ENCODE measurements around the gene PIPOX. TPM values are rescaled to one million over a fixed set of nuclear protein-coding genes. Genes with fewer than 3 reads are reported as not detected.

Gene PIPOX
- total and polyA plus RNA-seq, 2 donors (not counting 3 experiments of a cell fraction or from before 2014, with no cell fraction given), result 0.62 to 2.5 TPM

- Histone ChIP-seq H3K27me3 (ENCODE audit: control insufficient read depth in 2 of 2, insufficient read depth in 2 of 2, low read length in 2 of 2) (peaks cover 32 to 41% of the 10 kb centered on the region in 2 experiments), H3K4me3 (replicated peaks in 1 of 3; ENCODE audit: insufficient read depth in 1 of 3, low read depth in 1 of 3, low read length in 3 of 3) (no peak overlapping the region), H3K9ac (replicated peaks; ENCODE audit: extremely low read depth, insufficient read depth, low read length) (no peak overlapping the region), H3K36me3 (ENCODE audit: control insufficient read depth in 2 of 2, extremely low read depth in 1 of 2, insufficient read depth in 2 of 2, low read length in 2 of 2) (no peaks in the 10 kb centered on the region), H3K4me1 (ENCODE audit: control insufficient read depth, extremely low read depth, insufficient read depth, low read length) (no peaks in the 10 kb centered on the region), H3K27ac (ENCODE audit: insufficient read depth, low read depth, low read length) (no peak overlapping the region), H3K9me3 (replicated peaks; ENCODE audit: control insufficient read depth, insufficient read depth, low read length) (no peaks in the 10 kb centered on the region), H4K20me1 (replicated peaks; ENCODE audit: control insufficient read depth, extremely low read depth, insufficient read depth, low read length) (no peaks in the 10 kb centered on the region), H3K79me2 (ENCODE audit: control insufficient read depth, insufficient read depth, low read length) (no peaks in the 10 kb centered on the region), H3K4me2 (ENCODE audit: insufficient read depth, low read length) (no peak overlapping the region), H2AFZ (ENCODE audit: low read depth, low read length) (no peak overlapping the region), H3K9me1 (replicated peaks; ENCODE audit: control insufficient read depth, extremely low read depth, insufficient read depth, low read length) (no peaks in the 10 kb centered on the region)
- no TSS peak for BruUV-seq (replicated peaks)
- DNase-seq (ENCODE audit: low read depth, low spot score) (no peak), FAIRE-seq (no peak)
- ChIA-PET CTCF (interaction anchor here (0.8 to 2.5 kb wide), 7 partner anchors 8 to 209 kb away, joined by 3 to 11 read pairs (median 6); no protein-coding TSS in a partner anchor), POLR2A (no interaction called here)
- no peak for TF ChIP-seq POLR2A (IDR thresholded peaks at IDR 0.05; ENCODE audit: low read depth, low read length)
- no peak for TF ChIP-seq JUN (IDR thresholded peaks at IDR 0.05; ENCODE audit: borderline replicate concordance, insufficient read depth, insufficient read length, low read depth)
- TF ChIP-seq MYC (IDR thresholded peaks at IDR 0.05; ENCODE audit: low read depth, low read length), result no peak
- no peak for TF ChIP-seq POLR2AphosphoS5 (IDR thresholded peaks at IDR 0.05; ENCODE audit: insufficient read depth, low read depth, low read length)
- TF ChIP-seq FOS (IDR thresholded peaks at IDR 0.05; ENCODE audit: borderline replicate concordance, insufficient read depth, low read length), result no peak
- dilution Hi-C loops (cut with MboI; ENCODE audit: extremely low pct_ligation_motif_present, low sequenced_read_pairs) (no loop called here), intact Hi-C loops (cut with micrococcal nuclease) (no loop called here)
Measured at GRCh38 chr17:29010586-29010985, 32.4 kb upstream of the PIPOX start.

DNA sequence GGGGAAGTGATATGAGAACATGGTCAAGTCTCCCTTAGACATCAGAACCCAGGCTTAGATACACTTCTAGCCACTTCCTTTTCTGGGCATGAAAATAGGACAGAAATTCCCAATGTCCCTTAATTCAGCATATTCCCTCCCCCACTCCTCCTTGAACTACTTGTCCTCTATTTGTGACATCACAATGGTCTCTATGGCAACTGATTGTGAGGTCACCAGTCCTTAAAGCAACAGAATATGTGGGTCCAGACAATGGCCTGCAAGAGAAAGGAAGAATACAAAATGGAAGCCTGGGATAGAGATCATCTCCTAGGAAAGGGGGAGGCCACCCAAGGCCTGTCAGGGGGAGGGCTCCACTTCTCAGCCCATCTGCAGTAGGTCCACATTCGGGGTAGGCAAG, 30.4 kb upstream of the PIPOX start:
- FAIRE-seq (no peak), DNase-seq (ENCODE audit: low read depth, low spot score) (no peak)
- no peaks in the 10 kb centered on the region for H4K20me1 ChIP-seq (replicated peaks; ENCODE audit: control insufficient read depth, extremely low read depth, insufficient read depth, low read length)
- TF ChIP-seq JUN (IDR thresholded peaks at IDR 0.05; ENCODE audit: borderline replicate concordance, insufficient read depth, insufficient read length, low read depth) (no peak), EZH2 (IDR thresholded peaks at IDR 0.05; ENCODE audit: borderline replicate concordance, low read depth, low read length, severe bottlenecking) (no peak), CTCF (IDR thresholded peaks at IDR 0.05; ENCODE audit: extremely low read depth in 1 of 2, insufficient read depth in 1 of 2, low read depth in 1 of 2, low read length in 2 of 2) (no peak), FOS (IDR thresholded peaks at IDR 0.05; ENCODE audit: borderline replicate concordance, insufficient read depth, low read length) (no peak)
- TF ChIP-seq, protein P1, sequence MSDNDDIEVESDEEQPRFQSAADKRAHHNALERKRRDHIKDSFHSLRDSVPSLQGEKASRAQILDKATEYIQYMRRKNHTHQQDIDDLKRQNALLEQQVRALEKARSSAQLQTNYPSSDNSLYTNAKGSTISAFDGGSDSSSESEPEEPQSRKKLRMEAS (IDR thresholded peaks at IDR 0.05; ENCODE audit: insufficient read depth, insufficient read length), result no peak
- H3K9ac ChIP-seq (replicated peaks; ENCODE audit: extremely low read depth, insufficient read depth, low read length), result no peak overlapping the region
- H3K9me3 ChIP-seq (replicated peaks; ENCODE audit: control insufficient read depth, insufficient read depth, low read length), result no peaks in the 10 kb centered on the region
- no TSS peak for BruUV-seq (replicated peaks)
- intact Hi-C loops (cut with micrococcal nuclease), result no loop called here
- H3K4me1 ChIP-seq (ENCODE audit: control insufficient read depth, extremely low read depth, insufficient read depth, low read length), result no peaks in the 10 kb centered on the region
- dilution Hi-C loops (cut with MboI; ENCODE audit: extremely low pct_ligation_motif_present, low sequenced_read_pairs), result no loop called here
- no peaks in the 10 kb centered on the region for H3K36me3 ChIP-seq (ENCODE audit: control insufficient read depth in 2 of 2, extremely low read depth in 1 of 2, insufficient read depth in 2 of 2, low read length in 2 of 2)
- POLR2A ChIA-PET, result no interaction called here
- H3K27ac ChIP-seq (ENCODE audit: insufficient read depth, low read depth, low read length), result no peak overlapping the region
- H3K4me3 ChIP-seq (replicated peaks in 1 of 3; ENCODE audit: insufficient read depth in 1 of 3, low read depth in 1 of 3, low read length in 3 of 3), result no peak overlapping the region
- H3K27me3 ChIP-seq (ENCODE audit: control insufficient read depth in 2 of 2, insufficient read depth in 2 of 2, low read length in 2 of 2), result peaks cover 34 to 39% of the 10 kb centered on the region in 2 experiments
- no peak overlapping the region for H2AFZ ChIP-seq (ENCODE audit: low read depth, low read length)
- H3K79me2 ChIP-seq (ENCODE audit: control insufficient read depth, insufficient read depth, low read length), result no peaks in the 10 kb centered on the region
- CTCF ChIA-PET, result no interaction called here
- H3K4me2 ChIP-seq (ENCODE audit: insufficient read depth, low read length), result no peak overlapping the region
- no peaks in the 10 kb centered on the region for H3K9me1 ChIP-seq (replicated peaks; ENCODE audit: control insufficient read depth, extremely low read depth, insufficient read depth, low read length)
